ENCODE results near the gene SLC26A5.

GRCh38 chr7:103349805-103350204 lies 96.2 kb downstream of the SLC26A5 start:
- no peak for TF ChIP-seq EP300 (IDR thresholded peaks at IDR 0.05)
- TF ChIP-seq, protein P1, sequence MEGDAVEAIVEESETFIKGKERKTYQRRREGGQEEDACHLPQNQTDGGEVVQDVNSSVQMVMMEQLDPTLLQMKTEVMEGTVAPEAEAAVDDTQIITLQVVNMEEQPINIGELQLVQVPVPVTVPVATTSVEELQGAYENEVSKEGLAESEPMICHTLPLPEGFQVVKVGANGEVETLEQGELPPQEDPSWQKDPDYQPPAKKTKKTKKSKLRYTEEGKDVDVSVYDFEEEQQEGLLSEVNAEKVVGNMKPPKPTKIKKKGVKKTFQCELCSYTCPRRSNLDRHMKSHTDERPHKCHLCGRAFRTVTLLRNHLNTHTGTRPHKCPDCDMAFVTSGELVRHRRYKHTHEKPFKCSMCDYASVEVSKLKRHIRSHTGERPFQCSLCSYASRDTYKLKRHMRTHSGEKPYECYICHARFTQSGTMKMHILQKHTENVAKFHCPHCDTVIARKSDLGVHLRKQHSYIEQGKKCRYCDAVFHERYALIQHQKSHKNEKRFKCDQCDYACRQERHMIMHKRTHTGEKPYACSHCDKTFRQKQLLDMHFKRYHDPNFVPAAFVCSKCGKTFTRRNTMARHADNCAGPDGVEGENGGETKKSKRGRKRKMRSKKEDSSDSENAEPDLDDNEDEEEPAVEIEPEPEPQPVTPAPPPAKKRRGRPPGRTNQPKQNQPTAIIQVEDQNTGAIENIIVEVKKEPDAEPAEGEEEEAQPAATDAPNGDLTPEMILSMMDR (IDR thresholded peaks at IDR 0.05), result no peak
- TF ChIP-seq POLR2A (IDR thresholded peaks at IDR 0.05), result no peak
